NOMO-1 treated with DMSO at 0.1 percent for 48 hours (cell line): ENCODE data around the gene APP.
"Not testable (repeated sequence)": the region's sequence is repeated elsewhere in the genome, so short reads cannot be mapped to it uniquely, and the experiment has no call there.

Source experiments
- DNase-seq: peaks from one replicate; lab custom pipeline; 2025; ENCODE audit not compliant: unreplicated experiment; lab: John Stamatoyannopoulos, UW

APP gene

DNA sequence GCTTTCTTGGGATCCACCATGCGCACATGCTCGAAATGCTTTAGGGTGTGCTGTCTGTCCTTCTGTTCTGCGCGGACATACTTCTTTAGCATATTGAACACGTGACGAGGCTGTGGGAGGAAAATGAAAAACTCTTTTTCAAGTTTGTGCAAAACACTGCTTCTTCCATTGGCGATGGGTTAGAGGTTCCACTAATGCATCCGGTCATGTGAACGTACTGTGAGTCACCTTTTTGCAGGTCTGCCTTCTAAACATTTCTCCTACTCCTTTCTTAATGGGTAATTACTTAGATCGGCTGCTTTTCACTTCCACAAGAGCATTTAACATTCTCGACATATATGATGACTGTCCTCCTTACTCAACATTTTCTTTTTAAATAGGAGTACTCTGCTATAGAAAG, 214.9 kb downstream of the APP start:
- no peak for DNase-seq

DNA sequence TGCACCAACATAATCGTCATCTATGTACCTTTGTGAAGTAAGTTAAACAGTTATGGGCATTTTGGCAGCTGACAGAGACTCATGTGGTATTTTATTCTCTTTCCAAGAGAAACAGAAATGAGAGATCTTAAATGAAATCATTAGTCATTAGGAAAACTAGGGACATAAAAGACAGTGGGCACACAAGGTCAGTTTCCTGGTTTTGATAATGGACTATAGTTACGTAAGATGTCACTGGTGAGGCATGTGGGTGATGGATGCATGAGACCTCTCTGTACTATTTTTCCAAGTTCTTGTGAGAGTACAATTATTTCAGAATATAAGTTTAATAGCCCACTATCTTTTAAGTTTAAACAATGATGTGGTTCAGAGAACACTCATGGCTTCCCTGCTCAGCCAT, 216.9 kb downstream of the APP start:
- no peak for DNase-seq

DNA sequence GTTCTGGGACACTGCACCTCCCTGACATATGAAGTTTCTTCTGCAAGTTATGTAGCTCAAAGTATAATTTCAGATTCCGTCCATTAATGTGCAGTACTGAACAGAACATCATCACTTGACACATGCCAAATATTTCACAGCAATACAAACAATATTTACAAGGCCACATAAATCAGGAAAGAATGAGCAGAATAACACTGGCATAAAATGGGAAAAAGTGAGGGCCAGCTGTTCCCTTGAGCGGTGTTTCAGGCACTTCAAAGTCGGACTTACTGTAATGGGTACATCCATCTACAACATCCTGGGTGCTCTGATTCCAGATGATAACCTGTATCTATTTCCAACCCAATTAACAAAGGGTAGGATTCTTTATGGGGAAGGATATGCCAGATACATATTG, 217.4 kb downstream of the APP start:
- no peak for DNase-seq

DNA sequence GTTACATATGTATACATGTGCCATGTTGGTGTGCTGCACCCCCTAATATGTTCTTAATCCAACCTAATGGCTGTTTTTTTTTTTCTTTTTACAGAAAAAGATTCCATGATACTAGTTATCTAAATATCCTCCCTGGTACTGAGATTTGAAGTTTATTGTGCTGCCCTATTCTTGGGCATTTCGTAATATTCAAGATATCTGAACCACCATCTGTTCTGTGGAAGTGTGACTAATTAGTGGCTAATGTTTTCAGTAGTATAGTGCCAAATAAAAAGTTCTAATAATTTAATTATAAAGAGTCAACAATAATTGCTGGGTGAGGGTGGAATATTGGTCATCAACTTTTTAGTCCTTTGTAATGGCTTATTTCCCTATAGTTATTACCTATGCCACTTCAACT, 218.3 kb downstream of the APP start:
- DNase-seq, result no peak

DNA sequence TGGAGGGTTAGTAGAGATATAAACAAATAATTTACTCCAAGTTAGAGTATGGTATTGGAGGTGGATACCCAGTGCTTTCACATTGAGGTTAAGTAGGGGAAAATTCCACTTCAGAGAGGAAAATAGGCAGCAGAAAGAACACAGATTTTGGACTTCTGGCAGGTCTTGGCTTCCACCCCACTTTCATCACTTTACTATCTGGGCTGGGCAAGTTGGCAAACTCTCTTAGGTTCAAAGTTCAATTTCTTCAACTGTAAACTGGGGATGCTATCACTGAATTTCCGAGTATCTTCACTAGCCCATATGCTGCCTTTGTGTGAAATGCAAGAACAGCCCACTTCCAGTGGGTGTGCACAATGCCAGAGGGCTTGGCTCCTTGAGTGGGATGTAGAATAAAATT, 220.9 kb downstream of the APP start:
- DNase-seq, result no peak

DNA sequence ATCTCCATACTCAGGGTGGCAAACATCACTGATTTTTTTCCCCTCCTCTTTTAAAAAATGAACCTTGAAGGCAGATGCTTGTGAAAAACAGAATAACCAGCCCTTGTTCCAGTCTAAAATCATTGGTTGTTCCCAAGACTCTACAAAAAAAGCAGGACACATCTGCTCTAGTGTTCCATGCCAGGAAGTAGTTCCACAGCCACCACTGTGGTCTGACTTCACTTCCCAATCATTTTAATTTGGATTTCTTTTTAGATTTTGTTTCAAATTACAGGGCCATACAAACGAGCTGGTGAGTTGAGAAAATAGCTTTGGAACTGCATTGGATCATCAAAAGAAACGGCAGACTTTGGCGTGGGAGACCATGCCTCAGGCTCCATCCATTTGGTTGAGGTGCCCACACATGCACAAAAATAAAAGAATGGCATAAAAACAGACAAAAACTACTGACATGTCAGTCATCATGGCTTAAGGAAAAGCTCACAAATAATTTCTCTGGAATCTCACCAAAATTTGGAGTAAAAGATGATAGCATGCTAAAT, 225.8 kb downstream of the APP start:
- no peak for DNase-seq

DNA sequence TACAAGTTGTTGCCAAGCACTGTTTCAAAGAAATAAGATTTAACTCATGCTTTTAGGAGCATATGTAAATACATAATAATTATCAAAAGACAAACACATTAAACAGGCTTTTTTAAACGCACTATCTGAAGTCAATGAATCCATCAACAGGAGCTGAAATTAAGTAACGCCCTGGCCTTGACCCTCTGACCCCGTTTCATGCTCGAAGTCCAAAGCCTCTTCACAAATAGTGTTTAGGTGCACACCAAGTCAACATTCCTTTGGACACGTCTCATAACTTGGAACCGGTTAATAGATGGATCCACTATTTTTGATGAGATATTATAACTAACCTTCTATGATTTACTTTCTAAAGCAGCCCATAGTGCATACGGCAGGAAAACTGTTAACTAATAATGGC, 226.5 kb downstream of the APP start:
- no peak for DNase-seq

DNA sequence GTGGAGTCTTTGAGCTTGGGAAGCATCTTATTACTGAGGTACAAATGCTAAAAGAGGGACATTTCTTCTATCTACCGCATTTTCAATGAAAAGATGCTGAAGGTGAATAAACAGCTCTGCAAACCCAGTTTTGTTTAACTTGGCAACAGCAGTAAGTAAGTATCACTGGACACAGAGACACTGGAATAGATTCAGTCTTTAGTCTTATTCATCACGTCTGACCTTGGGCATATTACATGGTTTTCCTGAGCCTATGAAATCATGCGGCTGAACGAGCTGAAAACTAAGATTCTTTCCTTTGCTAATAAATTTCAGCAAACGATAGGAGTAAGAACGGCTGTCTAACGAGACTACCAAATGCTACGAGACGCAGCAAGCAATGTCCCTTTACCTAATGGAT, 228.4 kb downstream of the APP start:
- DNase-seq, result no peak

DNA sequence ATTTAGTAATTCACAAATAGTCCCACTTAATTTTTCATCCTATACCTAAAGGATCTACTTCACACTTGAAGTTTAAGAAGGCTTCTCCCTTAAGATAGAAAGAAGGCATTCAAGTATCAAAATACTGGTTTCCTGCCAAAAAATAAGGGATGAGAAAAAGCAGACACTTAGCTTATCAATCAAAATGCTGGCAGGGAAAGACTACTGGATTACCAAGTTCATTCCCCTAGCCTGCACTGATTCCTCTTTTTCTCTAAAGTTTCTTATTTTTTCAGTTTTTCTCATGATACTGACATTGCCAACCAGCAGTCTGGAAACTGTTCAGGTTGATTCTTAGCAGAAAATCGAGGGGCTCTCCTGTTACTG, 231.2 kb downstream of the APP start:
- no peak for DNase-seq

DNA sequence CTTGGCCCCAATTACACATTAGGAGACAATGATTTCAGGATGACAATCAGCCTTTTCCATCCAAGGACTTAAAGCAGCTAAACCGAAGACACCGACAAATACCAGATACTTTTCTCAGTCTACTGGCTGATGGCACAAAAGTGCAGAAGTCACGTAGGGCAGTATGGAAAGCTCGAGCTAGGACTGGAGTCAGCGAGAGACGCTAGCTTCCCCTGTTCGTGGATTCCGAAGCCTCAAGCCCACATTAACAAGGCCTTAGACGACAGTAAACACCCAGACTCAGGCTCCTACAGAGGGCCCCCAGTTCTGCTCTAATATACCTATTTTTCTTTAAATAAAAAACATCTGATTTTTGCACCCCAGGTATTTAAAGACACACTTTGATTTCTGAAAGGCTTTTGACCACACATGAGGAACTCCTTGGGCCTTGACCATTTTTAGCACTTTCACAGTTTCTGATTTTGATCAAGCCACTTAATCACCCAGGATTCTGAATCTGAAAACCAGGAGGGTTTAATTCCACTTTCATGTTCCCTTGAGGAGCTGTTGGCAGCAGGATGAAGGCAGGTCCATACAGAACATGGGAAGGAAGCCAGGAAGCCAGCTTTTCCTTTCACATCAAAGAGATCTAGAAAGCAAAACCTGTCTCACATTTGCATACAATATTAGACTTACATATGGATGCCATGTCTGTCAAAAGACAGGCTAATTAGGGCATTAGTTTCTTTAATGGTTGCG, 231.7 kb downstream of the APP start:
- DNase-seq, result no peak

DNA sequence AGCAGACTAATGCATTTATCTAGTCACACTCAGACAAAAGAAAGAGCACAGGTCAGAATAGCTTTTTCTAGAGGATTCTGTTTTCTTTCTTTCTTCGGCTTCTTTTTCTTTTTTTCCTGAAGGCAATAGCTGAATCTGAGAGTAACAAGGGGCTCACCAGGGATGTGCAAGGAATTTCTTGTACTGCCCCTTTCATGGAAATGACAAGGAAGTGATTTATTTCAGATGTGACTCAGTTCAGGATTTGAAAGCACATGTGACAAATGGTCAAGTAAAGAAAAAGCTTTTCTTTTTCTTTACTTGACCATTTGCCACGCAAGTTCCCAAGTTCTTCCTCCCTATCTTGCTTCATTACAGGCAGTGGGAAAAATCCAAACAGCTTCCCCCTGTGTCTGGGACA, 233.8 kb downstream of the APP start:
- no peak for DNase-seq

DNA sequence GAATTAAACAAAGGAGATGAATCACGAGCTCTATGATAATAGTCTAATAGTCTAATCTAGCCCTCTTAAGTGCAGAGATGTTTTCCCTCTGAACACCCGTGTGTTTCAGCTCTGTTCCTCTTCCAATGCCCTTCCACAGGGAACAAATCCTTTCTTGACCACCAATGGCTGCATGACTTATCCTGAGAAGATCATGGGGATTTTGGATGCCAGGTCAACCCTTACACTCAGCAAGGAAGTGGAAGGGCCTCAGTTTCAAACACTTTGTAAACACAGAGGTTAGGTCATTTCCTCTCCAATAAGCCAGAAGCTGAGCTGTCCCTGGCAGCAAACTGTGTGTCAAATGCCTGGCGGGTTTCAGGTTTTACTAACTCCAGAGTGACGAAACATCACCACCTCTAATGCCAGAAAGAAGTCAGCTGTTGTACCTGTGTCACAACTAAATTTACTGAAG, 235.8 kb downstream of the APP start:
- peak; percentile 4 for DNase-seq

DNA sequence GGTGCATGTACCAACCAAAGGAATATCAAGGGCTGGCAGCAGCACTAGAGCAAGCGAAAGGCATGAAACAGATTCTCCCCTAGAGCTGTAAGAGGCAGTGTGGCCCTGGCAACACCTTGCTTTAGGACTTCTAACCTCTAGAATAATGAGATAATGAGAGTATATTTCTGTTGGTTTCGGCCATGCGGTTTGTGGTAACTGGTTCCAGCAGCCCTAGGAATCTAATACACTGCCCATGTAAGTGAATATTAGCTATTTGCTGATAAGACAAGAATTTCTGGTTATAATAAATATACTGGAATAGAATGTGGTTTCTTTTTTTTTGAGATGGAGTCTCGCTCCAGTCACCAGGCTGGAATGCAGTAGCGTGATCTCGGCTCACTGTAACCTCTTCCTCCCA, 236.4 kb downstream of the APP start:
- no peak for DNase-seq

DNA sequence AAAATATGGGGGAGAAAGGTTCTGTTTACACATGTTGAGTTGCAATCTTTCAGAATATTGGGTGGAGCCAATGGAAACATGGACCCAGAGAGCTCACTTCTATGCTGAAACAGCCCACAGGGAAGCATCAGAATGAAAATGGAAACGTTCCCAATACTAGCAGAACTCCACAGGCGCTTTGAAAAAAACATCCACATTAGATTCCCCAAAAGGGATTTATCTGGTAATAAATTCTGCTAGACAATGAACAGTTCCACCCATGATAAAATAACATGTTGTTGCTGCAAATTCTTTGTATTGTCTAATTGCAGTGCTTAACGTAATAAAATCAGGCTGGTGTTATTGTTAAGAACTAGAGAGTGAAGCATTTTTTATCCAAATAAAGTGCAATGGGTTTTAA, 238.8 kb downstream of the APP start:
- DNase-seq, result no peak

DNA sequence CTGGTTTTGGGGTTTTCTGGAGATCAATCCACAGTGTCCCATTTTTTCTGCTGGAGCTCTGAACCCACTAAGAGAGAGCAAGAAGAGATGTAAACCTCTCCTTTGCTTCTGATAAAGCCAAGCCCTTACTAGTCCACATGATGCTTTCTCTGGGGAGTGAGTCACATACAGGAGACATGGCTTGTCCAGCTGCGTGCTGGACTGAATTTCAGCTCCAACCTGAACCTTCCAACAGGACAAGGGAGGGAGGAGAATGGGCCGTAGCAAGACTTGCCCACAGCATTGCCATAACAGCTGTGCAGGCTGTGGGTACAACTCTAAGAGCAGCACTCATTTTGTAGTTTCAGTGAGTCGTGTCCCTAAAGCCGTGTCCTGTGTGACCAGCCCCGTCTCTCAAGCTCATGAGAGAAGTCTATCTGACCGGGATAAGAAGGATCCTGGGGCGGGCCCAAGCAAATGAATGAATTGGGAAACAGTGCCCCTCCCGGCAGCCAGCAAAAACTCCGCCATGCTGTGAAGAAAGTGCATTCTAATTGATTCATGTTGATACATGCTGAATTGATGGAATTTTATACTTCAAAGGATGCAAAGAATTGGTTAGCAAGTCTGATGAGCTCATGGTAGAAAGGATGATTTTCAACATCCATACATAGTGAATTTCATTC, 240.6 kb downstream of the APP start:
- no peak for DNase-seq

DNA sequence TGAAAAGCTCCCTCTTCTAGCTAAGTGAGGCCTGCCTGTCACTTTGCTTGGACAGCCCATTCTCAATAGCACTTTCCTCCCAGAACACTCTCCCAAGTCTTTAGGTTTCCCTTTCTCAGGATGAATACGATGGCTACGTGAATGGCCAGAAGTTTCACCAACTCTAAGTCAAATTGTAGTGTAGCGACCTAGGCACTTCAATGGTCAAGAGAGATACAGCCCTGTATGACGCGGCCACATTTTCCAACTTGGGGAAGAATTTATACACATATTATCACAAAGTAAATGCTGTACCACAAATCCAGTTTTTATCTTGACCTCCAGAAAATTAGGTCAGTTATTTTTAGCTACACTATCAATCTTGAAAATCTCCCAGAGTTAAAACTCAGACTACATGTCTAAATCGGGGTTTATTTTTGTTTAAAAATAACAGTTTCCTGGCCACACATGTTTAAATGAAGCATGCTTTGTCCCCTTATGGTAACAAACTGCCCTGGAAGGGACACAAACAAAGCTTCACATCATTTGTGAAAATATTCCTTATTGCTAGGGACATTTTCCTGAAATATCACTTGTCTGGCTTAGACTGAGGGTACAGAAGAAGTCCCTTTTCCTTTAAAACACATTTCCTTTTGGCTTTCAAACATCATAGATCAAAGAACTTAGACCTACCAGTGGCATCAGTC, 243.2 kb downstream of the APP start:
- DNase-seq, result no peak

DNA sequence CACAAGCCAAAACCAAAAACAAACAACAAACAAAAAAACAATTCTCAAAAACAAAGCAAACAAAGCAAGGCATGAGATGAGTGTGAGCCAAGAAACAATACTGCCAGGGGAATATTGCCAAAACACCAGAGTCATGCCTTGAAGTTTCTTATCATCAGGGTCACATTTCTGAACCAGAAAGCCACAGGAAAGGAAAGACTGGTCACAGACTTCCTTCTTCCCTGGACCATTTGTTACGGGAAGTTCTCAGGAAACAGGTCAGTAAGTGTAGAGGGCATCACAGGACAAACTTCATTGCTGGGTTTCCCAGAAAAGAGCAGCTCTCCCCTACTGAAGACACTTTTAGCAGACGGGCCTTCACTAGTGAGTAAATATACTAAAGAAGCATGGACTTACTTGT, 244.6 kb downstream of the APP start:
- DNase-seq, result no peak

DNA sequence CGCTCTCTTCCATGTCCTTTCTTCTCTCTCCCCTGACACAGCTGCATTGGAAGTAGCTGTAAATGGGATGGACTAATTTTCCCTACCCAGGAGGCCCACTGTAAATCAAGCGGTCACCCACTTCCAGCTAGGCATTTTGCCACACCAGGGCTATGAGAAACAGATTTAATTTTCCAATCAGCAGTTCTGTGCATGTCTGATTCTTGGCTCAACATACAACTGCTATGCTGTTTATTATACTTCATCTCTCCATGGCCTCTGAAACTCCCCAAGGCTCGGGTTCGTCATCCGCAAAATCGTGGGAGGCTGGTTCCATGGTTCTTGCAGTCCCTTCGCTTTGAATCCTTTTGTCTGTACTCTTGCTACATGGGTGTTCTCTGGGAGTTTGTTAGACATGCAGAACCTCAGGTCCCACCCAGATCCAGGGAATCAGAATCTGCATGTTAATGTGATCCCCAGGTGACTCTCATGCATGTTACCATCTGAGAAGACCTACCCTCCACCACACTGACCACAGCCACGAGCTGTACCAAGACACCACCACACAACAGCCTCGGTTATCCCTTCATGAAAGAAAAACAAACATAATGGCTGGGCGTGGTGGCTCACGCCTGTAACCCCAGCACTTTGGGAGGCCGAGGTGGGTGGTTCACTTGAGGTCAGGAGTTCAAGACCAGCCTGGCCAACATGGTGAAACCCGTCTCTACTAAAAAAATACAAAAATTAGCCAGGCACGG, 245.3 kb downstream of the APP start:
- DNase-seq, result no peak

DNA sequence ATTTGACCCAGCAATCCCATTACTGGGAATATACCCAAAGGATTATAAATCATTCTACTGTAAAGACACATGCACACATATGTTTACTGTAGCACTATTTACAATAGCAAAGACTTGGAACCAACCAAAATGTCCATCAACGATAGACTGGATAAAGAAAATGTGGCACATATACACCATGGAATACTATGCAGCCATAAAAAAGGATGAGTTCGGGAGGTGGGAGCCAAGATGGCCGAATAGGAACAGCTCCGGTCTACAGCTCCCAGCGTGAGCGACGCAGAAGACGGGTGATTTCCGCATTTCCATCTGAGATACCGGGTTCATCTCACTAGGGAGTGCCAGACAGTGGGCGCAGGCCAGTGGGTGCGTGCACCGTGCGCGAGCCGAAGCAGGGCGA, 252.4 kb downstream of the APP start:
- not testable (repeated sequence) for DNase-seq

DNA sequence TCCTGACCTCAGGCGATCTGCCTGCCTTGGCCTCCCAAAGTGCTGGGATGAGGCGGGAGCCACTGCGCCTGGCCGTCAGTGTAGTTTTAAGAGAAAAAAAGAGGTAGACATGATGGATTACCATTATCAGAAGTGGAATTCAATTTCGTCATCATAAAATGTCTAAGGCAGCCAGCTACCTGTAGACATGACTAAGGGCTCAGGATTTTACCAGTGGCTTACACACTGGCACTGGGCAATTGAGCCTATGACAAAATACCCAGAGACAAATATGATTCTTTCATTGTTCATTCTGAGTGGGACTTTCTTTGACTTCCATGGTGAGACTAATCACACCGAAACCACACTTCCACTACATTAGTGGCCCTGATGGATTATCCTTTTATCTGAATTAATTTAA, 254.3 kb downstream of the APP start:
- DNase-seq, result no peak

DNA sequence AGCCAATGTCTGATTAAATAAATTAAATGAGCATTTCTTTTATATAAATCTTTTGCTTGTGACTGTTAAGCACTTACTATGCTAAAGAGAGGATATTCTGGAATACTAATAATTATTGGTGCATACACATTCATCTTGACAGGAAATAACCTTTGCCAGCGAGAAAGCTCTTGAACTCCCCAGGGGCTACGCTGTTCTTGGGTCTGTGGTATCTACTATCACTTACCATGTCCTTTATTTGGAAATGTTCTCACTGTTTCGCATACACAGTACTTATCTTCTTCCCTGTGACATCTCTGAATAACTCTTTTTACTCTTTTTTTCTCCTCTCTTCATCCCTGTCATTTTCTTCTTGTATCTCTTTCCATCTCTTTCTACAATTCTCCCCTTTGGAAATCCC, 257.1 kb downstream of the APP start:
- no peak for DNase-seq

DNA sequence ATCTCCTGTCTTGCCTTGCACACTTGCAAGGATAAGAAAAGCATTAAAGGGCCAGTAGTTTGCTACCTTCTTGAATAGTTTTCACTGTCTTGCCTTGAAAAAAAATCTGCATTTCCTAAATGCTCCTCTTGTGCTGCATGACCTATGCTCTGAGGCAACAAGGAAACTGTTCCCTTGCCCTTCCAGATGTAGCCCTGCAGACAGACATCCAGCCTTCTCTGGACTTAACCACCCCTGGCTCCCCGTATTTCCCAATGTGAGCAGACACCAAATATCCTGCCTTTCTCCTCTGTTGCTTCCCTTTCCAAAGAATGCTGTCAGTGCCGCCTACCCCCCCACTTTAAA, 258.2 kb downstream of the APP start:
- no peak for DNase-seq
